Adrenal gland (tissue), 5 donors: ENCODE measurements around the gene NT5M.

Source experiments
- POLR2A ChIP-seq, 2 donors: fragments of 450-650 bp; IDR thresholded peaks; one replicate each; pipeline ENCODE4 v1.6.1; 2017; ENCODE audit warnings: antibody characterized with exemption in 2 of 2, mild to moderate bottlenecking in 2 of 2, moderate library complexity in 1 of 2
- TF ChIP-seq, protein P1 (sequence below), 6 experiments: fragments of 450-650 bp in 4 of 6; fragments of 200-600 bp in 2 of 6; sonication (generic) in 1 of 6; IDR thresholded peaks; 1 replicate in 5 of 6; 2 replicates in 1 of 6; pipeline versions ENCODE4 v1.5.1 to v1.8.0; 2016 to 2021; ENCODE audit warnings: antibody characterized with exemption in 6 of 6, mild to moderate bottlenecking in 2 of 6, moderate library complexity in 1 of 6
- donor health status: DM: no; HTN: no; CAD: no.

DNA sequence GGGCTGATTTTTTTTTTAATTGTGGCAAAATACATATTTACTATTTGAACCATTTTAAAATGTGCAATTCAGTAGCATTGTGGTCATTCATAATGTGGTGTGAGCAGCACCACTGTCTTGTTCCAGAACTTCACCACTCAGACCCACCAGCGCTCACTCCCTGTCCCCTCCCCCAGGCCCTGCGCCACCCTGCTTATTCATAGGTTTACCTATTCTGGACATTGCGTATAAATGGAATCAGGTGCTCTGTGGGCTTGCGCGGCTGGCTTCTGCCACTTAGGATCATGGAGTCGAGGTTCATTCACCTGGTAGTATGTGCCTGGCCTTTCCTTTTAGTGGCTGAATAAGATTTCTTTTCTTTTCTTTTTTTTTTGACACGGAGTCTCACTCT lies 59.4 kb downstream of the NT5M start:
- TF ChIP-seq POLR2A (IDR thresholded peaks at IDR 0.05): no peak
- TF ChIP-seq, protein P1, sequence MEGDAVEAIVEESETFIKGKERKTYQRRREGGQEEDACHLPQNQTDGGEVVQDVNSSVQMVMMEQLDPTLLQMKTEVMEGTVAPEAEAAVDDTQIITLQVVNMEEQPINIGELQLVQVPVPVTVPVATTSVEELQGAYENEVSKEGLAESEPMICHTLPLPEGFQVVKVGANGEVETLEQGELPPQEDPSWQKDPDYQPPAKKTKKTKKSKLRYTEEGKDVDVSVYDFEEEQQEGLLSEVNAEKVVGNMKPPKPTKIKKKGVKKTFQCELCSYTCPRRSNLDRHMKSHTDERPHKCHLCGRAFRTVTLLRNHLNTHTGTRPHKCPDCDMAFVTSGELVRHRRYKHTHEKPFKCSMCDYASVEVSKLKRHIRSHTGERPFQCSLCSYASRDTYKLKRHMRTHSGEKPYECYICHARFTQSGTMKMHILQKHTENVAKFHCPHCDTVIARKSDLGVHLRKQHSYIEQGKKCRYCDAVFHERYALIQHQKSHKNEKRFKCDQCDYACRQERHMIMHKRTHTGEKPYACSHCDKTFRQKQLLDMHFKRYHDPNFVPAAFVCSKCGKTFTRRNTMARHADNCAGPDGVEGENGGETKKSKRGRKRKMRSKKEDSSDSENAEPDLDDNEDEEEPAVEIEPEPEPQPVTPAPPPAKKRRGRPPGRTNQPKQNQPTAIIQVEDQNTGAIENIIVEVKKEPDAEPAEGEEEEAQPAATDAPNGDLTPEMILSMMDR (IDR thresholded peaks at IDR 0.05): no peak
